Amniotic stem cell (primary cell): ENCODE data around the gene ACTA2.

ENCODE experiments used
- DNase-seq: peaks from one replicate; lab custom pipeline; 2025; lab: John Stamatoyannopoulos, UW

The ACTA2 gene

GRCh38 chr10:88981435-88981834, 28.9 kb upstream of the ACTA2 start:
- DNase-seq: no peak

DNA sequence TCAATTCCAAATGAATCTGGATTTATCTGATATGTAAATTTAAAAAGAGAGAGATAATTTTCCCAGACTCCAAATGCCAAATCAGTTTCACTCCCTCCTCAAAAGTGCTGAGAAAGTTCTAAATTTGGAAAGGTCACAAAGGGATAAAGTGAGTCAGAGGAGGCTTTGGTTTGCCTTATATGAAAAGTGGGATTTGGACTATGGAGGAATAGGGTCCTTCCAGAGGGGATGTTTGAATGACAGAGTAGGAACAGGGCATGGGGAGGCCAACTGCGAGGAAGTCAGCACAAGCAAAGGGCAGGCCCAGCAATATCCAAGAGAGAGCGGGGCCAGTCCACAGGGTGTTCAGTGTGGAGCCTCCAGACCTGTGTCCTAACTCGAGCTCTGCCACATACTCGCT, 28.2 kb upstream of the ACTA2 start:
- DNase-seq: no peak

DNA sequence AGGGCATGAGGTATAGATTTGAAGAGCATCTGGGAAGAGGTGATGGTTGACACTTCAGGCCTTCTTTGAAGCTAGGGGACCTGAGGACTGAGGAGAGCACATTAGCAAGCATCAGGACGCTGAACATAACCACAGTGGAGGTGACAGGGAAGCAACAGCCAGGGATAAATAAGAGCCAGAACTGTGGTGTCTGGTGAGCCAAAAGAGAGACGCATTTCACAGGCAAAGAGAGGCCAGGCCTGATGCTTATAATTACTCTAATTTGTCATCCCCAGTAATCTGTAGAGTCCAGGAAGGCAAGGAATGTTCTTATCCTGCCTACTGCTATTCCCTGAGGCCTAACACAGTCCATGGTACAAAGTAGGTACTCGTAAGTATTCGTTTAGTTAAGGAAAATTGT, 27.7 kb upstream of the ACTA2 start:
- DNase-seq: no peak

GRCh38 chr10:88979603-88980002, 27.0 kb upstream of the ACTA2 start:
- DNase-seq: no peak

- peak; percentile 63 for DNase-seq
Observed at GRCh38 chr10:88979153-88979562, 26.6 kb upstream of the ACTA2 start.

DNA sequence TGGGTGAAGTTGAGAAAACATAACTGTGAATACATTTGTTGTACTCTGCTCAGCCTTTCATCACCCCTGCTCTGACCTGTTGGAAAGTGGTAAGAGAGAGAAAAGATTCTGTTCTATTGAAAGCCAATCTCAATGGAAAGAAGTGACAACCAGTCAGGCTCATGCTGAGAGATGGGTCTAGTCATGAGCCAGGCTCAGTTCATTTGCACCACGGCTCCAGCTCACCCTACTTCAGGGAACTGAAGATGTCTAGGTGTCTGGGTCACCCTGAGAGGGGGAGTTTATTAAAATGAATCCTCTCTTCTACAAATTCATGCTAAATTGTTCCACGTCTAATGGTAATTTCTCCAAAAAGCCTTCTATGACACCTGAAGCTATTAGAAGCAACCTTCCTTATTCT, 25.9 kb upstream of the ACTA2 start:
- no peak for DNase-seq

DNA sequence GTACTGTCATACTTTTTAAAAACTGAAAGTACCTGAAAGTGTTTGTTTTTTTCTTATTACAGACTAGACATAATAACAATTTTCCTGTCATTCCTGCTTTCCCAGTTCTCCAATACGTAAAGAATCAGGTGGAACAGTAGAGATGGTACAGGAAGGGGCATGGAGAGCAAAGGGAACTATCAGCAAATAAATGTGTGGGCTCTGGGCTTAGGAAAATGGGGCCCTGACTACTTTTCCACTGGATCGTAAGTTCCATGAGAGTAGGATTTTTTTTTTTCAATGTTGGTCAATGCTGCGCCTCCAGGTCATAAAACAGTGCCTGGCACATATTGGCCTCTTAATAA, 22.8 kb upstream of the ACTA2 start:
- no peak for DNase-seq

- no peak for DNase-seq
Observed at GRCh38 chr10:88974446-88975376, 22.1 kb upstream of the ACTA2 start.

DNA sequence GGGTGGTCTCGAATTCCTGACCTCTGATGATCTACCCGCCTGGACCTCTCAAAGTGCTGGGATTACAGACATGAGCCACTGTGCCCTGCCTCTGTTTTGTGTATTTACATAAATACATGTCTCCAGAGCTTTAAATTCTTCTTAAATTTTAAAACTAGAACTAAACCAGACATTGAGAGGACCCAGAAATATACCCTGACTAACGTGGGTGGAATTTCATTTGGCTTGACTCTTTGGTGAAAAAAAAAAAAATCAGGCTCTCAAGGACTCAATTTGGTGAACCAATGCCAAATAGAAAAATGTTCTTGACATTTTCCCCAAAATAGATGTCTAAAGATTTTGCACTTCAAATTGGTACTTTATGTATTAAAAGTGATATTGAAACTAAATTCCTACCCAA, 21.4 kb upstream of the ACTA2 start:
- DNase-seq: no peak

DNA sequence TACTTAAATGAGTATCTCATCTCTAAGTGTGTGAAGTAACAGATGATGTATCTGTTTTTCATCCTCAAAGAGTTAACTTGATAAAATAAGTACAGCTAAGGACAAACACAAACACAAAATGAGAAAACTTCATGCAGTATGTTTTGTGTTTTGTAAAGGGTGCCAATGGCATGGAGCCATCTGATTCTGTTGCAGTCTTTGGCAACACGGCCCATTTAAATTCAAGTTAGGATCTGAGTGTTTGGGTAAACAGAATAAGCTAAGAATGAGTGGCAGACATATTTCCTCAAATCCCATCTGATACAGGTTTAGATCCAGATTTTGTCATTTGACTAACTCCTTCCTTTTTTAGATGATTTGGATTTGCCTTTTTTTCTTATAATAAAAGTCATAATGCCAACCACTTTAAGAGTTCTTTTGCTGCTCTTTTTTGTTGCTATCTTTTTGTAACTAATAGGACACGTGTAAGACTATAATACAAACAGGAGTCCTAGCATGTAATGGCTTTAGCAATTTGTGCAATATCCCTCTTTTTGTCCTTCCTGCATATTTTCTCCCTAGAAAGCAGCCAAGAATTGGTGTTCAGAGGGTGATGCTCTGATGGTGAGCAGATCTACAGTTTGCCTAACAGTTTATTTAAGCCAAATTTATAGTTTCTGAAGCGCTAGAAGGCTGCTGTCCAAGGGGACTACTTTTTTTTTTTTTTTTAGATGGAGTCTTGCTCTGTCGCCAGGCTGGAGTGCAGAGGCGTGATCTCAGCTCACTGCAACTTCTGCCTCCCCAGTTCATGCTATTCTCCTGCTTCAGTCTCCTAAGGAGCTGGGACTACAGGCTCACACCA, 18.9 kb upstream of the ACTA2 start:
- no peak for DNase-seq

- no peak for DNase-seq
Observed at GRCh38 chr10:88968391-88968790, 15.8 kb upstream of the ACTA2 start.

GRCh38 chr10:88966797-88967196, 14.2 kb upstream of the ACTA2 start:
- DNase-seq: no peak

GRCh38 chr10:88964869-88965415, 12.4 kb upstream of the ACTA2 start:
- DNase-seq: no peak

GRCh38 chr10:88964360-88964759, 11.8 kb upstream of the ACTA2 start:
- DNase-seq: no peak

DNA sequence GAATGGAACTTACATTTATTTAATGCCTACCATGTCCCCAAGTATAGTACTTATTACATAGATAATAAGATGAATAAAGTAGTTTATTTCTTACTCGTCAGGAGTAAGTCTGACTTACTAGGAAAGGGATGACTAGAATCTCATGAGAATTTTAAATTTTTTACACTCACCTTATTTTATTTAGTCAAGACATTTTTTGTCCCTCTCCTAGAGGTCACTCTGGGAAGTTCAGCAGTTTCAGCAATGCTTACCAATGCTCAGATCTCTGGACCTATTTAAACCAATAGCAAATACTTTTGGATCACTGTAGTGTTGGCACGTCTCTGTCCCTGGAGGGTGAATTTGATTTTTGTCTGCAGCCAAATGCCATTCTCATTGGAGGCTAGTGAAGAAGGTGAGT, 10.7 kb upstream of the ACTA2 start:
- DNase-seq: no peak

DNA sequence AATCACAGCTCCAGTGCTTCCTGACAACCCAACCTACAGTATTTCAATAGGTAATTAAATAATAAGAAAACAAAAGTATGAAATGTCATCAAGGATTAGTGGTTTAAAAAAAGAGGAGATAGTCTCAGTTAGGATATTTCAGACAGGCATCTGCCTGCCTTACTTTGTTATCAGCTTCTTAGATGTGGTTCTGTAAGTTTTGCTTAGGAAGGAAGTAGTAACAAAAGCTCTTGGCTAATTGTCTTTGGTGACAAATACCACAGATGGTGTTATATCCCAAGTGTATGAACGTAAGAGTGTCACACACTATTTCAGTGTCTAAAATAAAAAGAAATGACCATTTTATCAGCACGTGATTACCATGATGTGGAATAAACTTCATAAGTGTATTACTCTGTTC, 9.8 kb upstream of the ACTA2 start:
- no peak for DNase-seq

- no peak for DNase-seq
Observed at GRCh38 chr10:88961266-88961665, 8.7 kb upstream of the ACTA2 start.

- DNase-seq: no peak
Observed at GRCh38 chr10:88960802-88961201, 8.2 kb upstream of the ACTA2 start.

DNA sequence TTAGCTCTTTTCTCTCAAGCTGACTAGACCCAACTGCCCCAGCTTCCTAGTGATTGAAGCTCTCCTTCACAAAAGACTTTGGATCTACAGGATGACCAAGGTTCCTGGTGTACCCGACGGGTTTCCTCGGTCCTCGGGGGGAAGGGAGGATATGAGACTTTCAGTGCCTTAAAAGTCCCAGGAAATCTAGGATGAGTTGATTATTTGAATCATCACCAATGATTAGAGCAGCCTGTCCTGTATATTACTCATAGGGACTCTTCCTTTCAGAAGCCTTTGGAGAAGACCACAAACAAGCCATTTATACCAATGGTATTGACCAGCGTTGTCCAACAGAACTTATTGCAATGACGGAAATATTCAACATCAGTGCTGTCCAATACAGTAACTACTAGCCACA, 6.1 kb upstream of the ACTA2 start:
- no peak for DNase-seq

GRCh38 chr10:88957381-88957780, 4.8 kb upstream of the ACTA2 start:
- no peak for DNase-seq

GRCh38 chr10:88954458-88955083, 2.0 kb upstream of the ACTA2 start:
- DNase-seq: no peak

DNA sequence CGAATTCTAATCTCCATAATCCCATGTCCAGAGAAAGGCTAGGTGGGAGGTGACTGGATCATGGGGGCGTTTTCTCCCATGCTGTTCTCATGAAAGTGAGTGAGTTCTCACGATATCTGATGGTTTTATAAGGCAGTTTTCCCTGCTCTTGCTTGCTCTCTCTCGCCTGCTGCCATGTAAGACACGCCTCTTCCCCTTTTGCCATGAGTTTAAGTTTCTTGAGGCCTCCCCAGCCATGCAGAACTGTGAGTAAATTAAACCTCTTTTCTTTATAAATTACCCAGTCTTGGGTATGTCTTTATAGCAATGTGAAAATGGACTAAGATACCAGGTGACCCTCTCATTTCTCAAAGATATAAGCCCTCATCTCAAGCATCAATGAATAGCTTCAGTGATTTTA, 1.1 kb upstream of the ACTA2 start:
- DNase-seq: no peak
